Body of pancreas (tissue), 4 donors: ENCODE data around the gene STPG4. TPM values are rescaled to one million over a fixed set of nuclear protein-coding genes. Genes with fewer than 3 reads are reported as not detected.
"Not testable (repeated sequence)": the region's sequence is repeated elsewhere in the genome, so short reads cannot be mapped to it uniquely, and the experiment has no call there.

Source experiments
- ATAC-seq: fragments of 150-250 bp; one replicate; pipeline ENCODE4 v1.9.1; 2016
- DNase-seq, 4 donors: peaks; one replicate each; pipeline ENCODE4 v3.0.0-alpha.2; 2019
- H3K27ac ChIP-seq, 4 donors: fragments of 200-600 bp; sonication (generic); 1 replicate in 3 of 4; 2 replicates in 1 of 4; pipeline versions ENCODE4 v1.5.1 to v1.6.1; 2016 to 2019; ENCODE audit warnings: mild to moderate bottlenecking in 1 of 4, mixed read lengths in 1 of 4, moderate library complexity in 1 of 4
- H3K27me3 ChIP-seq, 2 donors: fragments of 200-600 bp; sonication (generic); one replicate each; pipeline ENCODE4 v1.6.0; 2016; ENCODE audit warnings: mild to moderate bottlenecking in 1 of 2
- H3K36me3 ChIP-seq, 2 donors: fragments of 200-600 bp; sonication (generic); replicated peaks in 1 of 2; 2 replicates each; pipeline ENCODE4 v1.5.1; 2016; ENCODE audit warnings: low read depth in 2 of 2; ENCODE audit not compliant: insufficient read depth in 1 of 2
- H3K4me1 ChIP-seq: fragments of 200-600 bp; sonication (generic); one replicate; pipeline ENCODE4 v1.6.0; 2016
- H3K4me3 ChIP-seq, 2 donors: fragments of 200-600 bp; sonication (generic); 1 replicate in 1 of 2; 2 replicates in 1 of 2; pipeline ENCODE4 v1.5.1; 2016 to 2019
- H3K9me3 ChIP-seq, 3 donors: fragments of 200-600 bp; sonication (generic); 1 replicate in 2 of 3; 2 replicates in 1 of 3; pipeline ENCODE4 v1.5.1; 2016
- CTCF ChIP-seq, 7 experiments: fragments of 450-650 bp in 4 of 7; fragments of 200-600 bp in 3 of 7; sonication (generic) in 3 of 7; IDR thresholded peaks; one replicate each; pipeline ENCODE4 v1.5.1; 2016 to 2019; ENCODE audit warnings: antibody characterized with exemption in 7 of 7
- POLR2A ChIP-seq, 3 donors: fragments of 450-650 bp; IDR thresholded peaks; one replicate each; pipeline ENCODE4 v1.6.1; 2016; ENCODE audit warnings: antibody characterized with exemption in 3 of 3, mild to moderate bottlenecking in 2 of 3
- WGBS, 2 donors: methylation state at CpG; one replicate each; pipeline ENCODE4 v1.1.5; 2017; 5-methylcytosine and 5-hydroxymethylcytosine counted together
- intact Hi-C: fragments of 100-400 bp; cut with DNase I; formaldehyde crosslinking; loops from one replicate; pipeline ENCODE4 v1.15.1; 2023
- total RNA-seq, 2 donors: library from RNA; depleted of rRNA; stranded (reverse); fragments of >200 nt; gene quantifications; one replicate each; pipeline ENCODE4 v1.1.0, GENCODE V29; 2016

STPG4 gene
- total RNA-seq, 2 donors from 2014 or later = not detected

- Histone ChIP-seq H3K27me3 (no peaks in the 10 kb centered on the region), H3K27ac (no peak overlapping the region), H3K4me3 (no peak overlapping the region), H3K4me1 (no peaks in the 10 kb centered on the region), H3K36me3 (no peaks in the 10 kb centered on the region), H3K9me3 (no peaks in the 10 kb centered on the region)
- TF ChIP-seq POLR2A (IDR thresholded peaks at IDR 0.05) (no peak), CTCF (IDR thresholded peaks at IDR 0.05) (no peak)
- ATAC-seq (no peak), DNase-seq (no peak)
- intact Hi-C loops = no loop called here
- 71 to 79% methylated on average over 7 of the region's 7 CpGs for WGBS, 2 donors
Measured at GRCh38 chr2:47127862-47128543, 27.1 kb downstream of the STPG4 start.

DNA sequence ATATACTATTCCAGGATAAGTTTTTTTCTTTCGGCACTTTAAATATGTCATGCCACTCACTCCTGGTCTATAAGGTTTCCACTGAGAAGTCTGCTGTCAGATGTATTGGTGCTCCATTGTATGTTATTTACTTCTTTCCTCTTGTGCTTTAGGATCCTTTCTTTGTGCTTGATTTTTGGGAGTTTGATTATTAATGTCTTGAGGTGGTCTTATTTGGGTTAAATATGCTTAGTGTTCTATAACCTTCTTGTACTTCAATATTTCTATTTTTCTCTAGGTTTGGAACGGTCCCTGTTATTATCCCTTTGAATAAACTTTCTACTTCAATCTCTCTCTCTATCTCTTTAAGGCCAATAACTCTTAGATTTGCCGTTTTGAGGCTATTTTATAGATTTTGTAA, 28.3 kb downstream of the STPG4 start:
- WGBS, 2 donors = 85 to 95% methylated on average over 3 of the region's 3 CpGs
- no peak for ATAC-seq
- no peaks in the 10 kb centered on the region for H3K4me1 ChIP-seq
- no peaks in the 10 kb centered on the region for H3K36me3 ChIP-seq
- no peak overlapping the region for H3K27ac ChIP-seq
- H3K4me3 ChIP-seq = no peak overlapping the region
- H3K27me3 ChIP-seq = no peaks in the 10 kb centered on the region
- no peak for DNase-seq
- intact Hi-C loops = no loop called here
- no peaks in the 10 kb centered on the region for H3K9me3 ChIP-seq
- TF ChIP-seq POLR2A (IDR thresholded peaks at IDR 0.05) = no peak
- TF ChIP-seq CTCF (IDR thresholded peaks at IDR 0.05) = no peak

DNA sequence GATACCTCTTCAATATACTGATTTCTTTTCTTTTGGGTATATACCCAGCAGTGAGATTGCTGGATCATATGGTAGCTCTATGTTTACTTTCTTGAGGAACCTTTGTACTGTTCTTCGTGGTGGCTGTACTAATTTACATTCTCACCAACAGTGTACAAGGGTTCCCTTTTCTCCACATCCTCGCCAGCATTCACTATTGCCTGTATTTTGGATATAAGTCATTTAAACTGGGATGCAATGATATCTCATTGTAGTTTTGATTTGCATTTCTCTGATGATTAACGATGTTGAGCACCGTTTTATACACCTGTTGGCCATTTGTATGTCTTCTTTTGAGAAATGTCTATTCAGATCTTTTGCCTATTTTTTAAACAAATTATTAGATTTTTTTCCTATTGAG, 30.4 kb downstream of the STPG4 start:
- 65 to 67% methylated on average over 4 of the region's 4 CpGs for WGBS, 2 donors
- H3K4me1 ChIP-seq, H3K4me3 ChIP-seq, H3K27me3 ChIP-seq, ATAC-seq, H3K9me3 ChIP-seq, DNase-seq, intact Hi-C loops, H3K36me3 ChIP-seq, H3K27ac ChIP-seq: not testable (repeated sequence)

DNA sequence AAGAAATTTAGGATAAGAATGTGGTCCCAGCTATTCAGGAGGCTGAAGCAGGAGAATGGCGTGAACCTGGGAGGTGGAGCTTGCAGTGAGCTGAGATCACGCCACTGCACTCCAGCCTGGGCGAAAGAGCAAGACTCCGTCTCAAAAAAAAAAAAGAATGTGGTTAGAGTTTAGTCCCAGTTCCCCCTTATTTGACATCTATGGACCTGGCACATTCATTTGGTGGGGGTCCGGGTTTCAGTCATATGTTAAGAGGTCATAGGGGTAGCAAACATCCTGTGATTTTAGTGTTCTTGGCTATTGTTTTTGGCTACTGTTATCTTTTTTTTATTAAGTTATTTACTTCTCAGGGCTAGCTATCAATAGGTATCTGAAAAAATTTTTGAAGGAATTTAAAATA, 34.7 kb downstream of the STPG4 start:
- H3K9me3 ChIP-seq, intact Hi-C loops, H3K4me3 ChIP-seq, H3K27ac ChIP-seq, ATAC-seq, DNase-seq, H3K27me3 ChIP-seq, H3K4me1 ChIP-seq, H3K36me3 ChIP-seq: not testable (repeated sequence)
- 80 to 83% methylated on average over 5 of the region's 5 CpGs for WGBS, 2 donors

- WGBS, 2 donors = 62 to 64% methylated on average over 2 of the region's 2 CpGs
- Histone ChIP-seq H3K9me3 (no peaks in the 10 kb centered on the region), H3K27ac (no peak overlapping the region), H3K27me3 (no peaks in the 10 kb centered on the region), H3K4me1 (no peaks in the 10 kb centered on the region), H3K36me3 (no peaks in the 10 kb centered on the region), H3K4me3 (no peak overlapping the region)
- DNase-seq (no peak), ATAC-seq (no peak)
- intact Hi-C loops = no loop called here
- TF ChIP-seq POLR2A (IDR thresholded peaks at IDR 0.05) (no peak), CTCF (IDR thresholded peaks at IDR 0.05) (no peak)
Measured at GRCh38 chr2:47119001-47119400, 36.1 kb downstream of the STPG4 start.

GRCh38 chr2:47118581-47118980, 36.5 kb downstream of the STPG4 start:
- ATAC-seq (no peak), DNase-seq (no peak)
- intact Hi-C loops = no loop called here
- no peaks in the 10 kb centered on the region for H3K9me3 ChIP-seq
- no peak for TF ChIP-seq POLR2A (IDR thresholded peaks at IDR 0.05)
- TF ChIP-seq CTCF (IDR thresholded peaks at IDR 0.05) = no peak
- no peaks in the 10 kb centered on the region for H3K27me3 ChIP-seq
- no peak overlapping the region for H3K4me3 ChIP-seq
- H3K27ac ChIP-seq = no peak overlapping the region
- 14 to 15% methylated on average over 2 of the region's 2 CpGs for WGBS, 2 donors
- no peaks in the 10 kb centered on the region for H3K36me3 ChIP-seq
- H3K4me1 ChIP-seq = no peaks in the 10 kb centered on the region
